Panc1 (cell line): ENCODE results near the gene PLXNA2. TPM values are rescaled to one million over a fixed set of nuclear protein-coding genes. Genes with fewer than 3 reads are reported as not detected.

Experiments used
- ATAC-seq: fragments of 200-7000 bp; cut with Tn5 transposase; 2 replicates; pipeline ENCODE4 v1.9.1; 2020; ENCODE audit warnings: mild to moderate bottlenecking, moderate library complexity
- BruUV-seq: library from RNA; stranded (reverse); fragments of 400-500 nt; replicated peaks from 2 replicates; lab custom pipeline; 2021; lab: Mats Ljungman, UMichigan
- CTCF ChIA-PET: fragments of 300-600 bp; sonication (Branson Sonifier 250); formaldehyde crosslinking; loops from one replicate; lab custom pipeline; 2022; ENCODE audit warnings: antibody characterized with exemption; lab: Charles Lee
- POLR2A ChIA-PET: fragments of 300-600 bp; sonication (Branson Sonifier 250); formaldehyde crosslinking; loops from one replicate; lab custom pipeline; 2022; ENCODE audit warnings: antibody characterized with exemption; lab: Charles Lee
- DNase-seq: peaks from one replicate; pipeline ENCODE4 v3.0.0-alpha.2; 2010; ENCODE audit warnings: low read depth, low spot score
- H3K27ac ChIP-seq: 2 replicates; pipeline ENCODE4 v1.5.1; 2011; ENCODE audit warnings: mild to moderate bottlenecking, low read length, inconsistent platforms
- H3K27me3 ChIP-seq: fragments of 200-500 bp; sonication (Bioruptor generic); 2 replicates; pipeline ENCODE4 v1.6.0; 2014; ENCODE audit warnings: low read length, inconsistent platforms; ENCODE audit not compliant: control insufficient read depth, insufficient read depth
- H3K36me3 ChIP-seq: fragments of 200-500 bp; sonication (Bioruptor generic); 2 replicates; pipeline ENCODE4 v1.5.1; 2014; ENCODE audit warnings: inconsistent platforms, mild to moderate bottlenecking, low read length, moderate library complexity; ENCODE audit not compliant: control insufficient read depth, insufficient read depth
- H3K4me1 ChIP-seq: 2 replicates; pipeline ENCODE4 v1.5.1; 2011; ENCODE audit warnings: inconsistent platforms, mild to moderate bottlenecking, low read length, moderate library complexity; ENCODE audit not compliant: control insufficient read depth, insufficient read depth
- H3K4me3 ChIP-seq, 2 experiments: 2 replicates each; pipeline ENCODE4 v1.5.1; 2011 to 2012; ENCODE audit warnings: low read depth in 2 of 2, low read length in 2 of 2, mild to moderate bottlenecking in 2 of 2, inconsistent platforms in 1 of 2, moderate library complexity in 1 of 2
- H3K9me3 ChIP-seq: fragments of 200-500 bp; sonication (Bioruptor generic); 2 replicates; pipeline ENCODE4 v1.5.1; 2014; ENCODE audit warnings: low read depth, mild to moderate bottlenecking, inconsistent platforms, low read length, moderate library complexity; ENCODE audit not compliant: control insufficient read depth, insufficient read depth
- POLR2AphosphoS5 ChIP-seq: IDR thresholded peaks from 2 replicates; pipeline ENCODE4 v1.6.1; 2012; ENCODE audit warnings: mild to moderate bottlenecking, low read depth, low read length, moderate library complexity
- SIN3A ChIP-seq: IDR thresholded peaks from 2 replicates; pipeline ENCODE4 v1.6.1; 2012; ENCODE audit warnings: low read depth, mild to moderate bottlenecking, low read length, moderate library complexity, borderline replicate concordance; ENCODE audit not compliant: insufficient read depth
- TCF7L2 ChIP-seq: IDR thresholded peaks from 2 replicates; pipeline ENCODE4 v1.6.1; 2011; ENCODE audit warnings: mild to moderate bottlenecking, low read depth, low read length, inconsistent platforms
- in situ Hi-C: cut with HindIII; loops from 2 replicates; pipeline ENCODE4 v1.10.0; 2016; ENCODE audit warnings: low sequenced_read_pairs, low pct_unique_long_range_greater_than_20kb
- intact Hi-C: fragments of 100-400 bp; cut with micrococcal nuclease; formaldehyde crosslinking; loops from one replicate; pipeline ENCODE4 v1.10.0; 2022; ENCODE audit not compliant: unreplicated experiment
- total RNA-seq: library from RNA; stranded (reverse); gene quantifications from one replicate; pipeline ENCODE4 v1.2.1, GENCODE V29; 2021; ENCODE audit not compliant: unreplicated experiment
- TF ChIP-seq, protein P1 (sequence below): fragments of 450-650 bp; IDR thresholded peaks from 2 replicates; pipeline ENCODE4 v1.5.1; 2017; ENCODE audit warnings: mild to moderate bottlenecking
- TF ChIP-seq, protein P2 (sequence below), 2 experiments: IDR thresholded peaks; 2 replicates each; pipeline ENCODE4 v1.6.1; 2011 to 2012; ENCODE audit warnings: low read depth in 2 of 2, control low read depth in 1 of 2, low read length in 1 of 2, mild to moderate bottlenecking in 1 of 2, moderate library complexity in 1 of 2; ENCODE audit not compliant: insufficient read depth in 1 of 2

Gene PLXNA2
- total RNA-seq, 1 experiment from 2014 or later = 0.98 TPM

GRCh38 chr1:207997486-207998268 lies 246.5 kb downstream of the PLXNA2 start:
- DNase-seq = peak; percentile 36
- ATAC-seq = peak; percentile 90
- in situ Hi-C loops (no loop called here), intact Hi-C loops (no loop called here)
- H3K4me1 ChIP-seq = no peaks in the 10 kb centered on the region
- H3K27ac ChIP-seq = no peak overlapping the region
- H3K36me3 ChIP-seq = no peaks in the 10 kb centered on the region
- no peak overlapping the region for H3K4me3 ChIP-seq
- CTCF ChIA-PET = interaction anchor here (0.6 kb wide), 1 partner anchor 81 kb away, joined by 3 read pairs; no protein-coding TSS in a partner anchor
- TF ChIP-seq, protein P1, sequence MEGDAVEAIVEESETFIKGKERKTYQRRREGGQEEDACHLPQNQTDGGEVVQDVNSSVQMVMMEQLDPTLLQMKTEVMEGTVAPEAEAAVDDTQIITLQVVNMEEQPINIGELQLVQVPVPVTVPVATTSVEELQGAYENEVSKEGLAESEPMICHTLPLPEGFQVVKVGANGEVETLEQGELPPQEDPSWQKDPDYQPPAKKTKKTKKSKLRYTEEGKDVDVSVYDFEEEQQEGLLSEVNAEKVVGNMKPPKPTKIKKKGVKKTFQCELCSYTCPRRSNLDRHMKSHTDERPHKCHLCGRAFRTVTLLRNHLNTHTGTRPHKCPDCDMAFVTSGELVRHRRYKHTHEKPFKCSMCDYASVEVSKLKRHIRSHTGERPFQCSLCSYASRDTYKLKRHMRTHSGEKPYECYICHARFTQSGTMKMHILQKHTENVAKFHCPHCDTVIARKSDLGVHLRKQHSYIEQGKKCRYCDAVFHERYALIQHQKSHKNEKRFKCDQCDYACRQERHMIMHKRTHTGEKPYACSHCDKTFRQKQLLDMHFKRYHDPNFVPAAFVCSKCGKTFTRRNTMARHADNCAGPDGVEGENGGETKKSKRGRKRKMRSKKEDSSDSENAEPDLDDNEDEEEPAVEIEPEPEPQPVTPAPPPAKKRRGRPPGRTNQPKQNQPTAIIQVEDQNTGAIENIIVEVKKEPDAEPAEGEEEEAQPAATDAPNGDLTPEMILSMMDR = peak; percentile 90
- no peak for TF ChIP-seq POLR2AphosphoS5
- no peak for TF ChIP-seq SIN3A
- TF ChIP-seq, protein P2, sequence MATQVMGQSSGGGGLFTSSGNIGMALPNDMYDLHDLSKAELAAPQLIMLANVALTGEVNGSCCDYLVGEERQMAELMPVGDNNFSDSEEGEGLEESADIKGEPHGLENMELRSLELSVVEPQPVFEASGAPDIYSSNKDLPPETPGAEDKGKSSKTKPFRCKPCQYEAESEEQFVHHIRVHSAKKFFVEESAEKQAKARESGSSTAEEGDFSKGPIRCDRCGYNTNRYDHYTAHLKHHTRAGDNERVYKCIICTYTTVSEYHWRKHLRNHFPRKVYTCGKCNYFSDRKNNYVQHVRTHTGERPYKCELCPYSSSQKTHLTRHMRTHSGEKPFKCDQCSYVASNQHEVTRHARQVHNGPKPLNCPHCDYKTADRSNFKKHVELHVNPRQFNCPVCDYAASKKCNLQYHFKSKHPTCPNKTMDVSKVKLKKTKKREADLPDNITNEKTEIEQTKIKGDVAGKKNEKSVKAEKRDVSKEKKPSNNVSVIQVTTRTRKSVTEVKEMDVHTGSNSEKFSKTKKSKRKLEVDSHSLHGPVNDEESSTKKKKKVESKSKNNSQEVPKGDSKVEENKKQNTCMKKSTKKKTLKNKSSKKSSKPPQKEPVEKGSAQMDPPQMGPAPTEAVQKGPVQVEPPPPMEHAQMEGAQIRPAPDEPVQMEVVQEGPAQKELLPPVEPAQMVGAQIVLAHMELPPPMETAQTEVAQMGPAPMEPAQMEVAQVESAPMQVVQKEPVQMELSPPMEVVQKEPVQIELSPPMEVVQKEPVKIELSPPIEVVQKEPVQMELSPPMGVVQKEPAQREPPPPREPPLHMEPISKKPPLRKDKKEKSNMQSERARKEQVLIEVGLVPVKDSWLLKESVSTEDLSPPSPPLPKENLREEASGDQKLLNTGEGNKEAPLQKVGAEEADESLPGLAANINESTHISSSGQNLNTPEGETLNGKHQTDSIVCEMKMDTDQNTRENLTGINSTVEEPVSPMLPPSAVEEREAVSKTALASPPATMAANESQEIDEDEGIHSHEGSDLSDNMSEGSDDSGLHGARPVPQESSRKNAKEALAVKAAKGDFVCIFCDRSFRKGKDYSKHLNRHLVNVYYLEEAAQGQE (IDR thresholded peaks at IDR 0.05; ENCODE audit: insufficient read depth in 1 of 2, low read depth in 2 of 2, low read length in 1 of 2) = no peak
- no peak for TF ChIP-seq TCF7L2
- H3K27me3 ChIP-seq = no peaks in the 10 kb centered on the region; the same call in none of the 2 replicates
- no peaks in the 10 kb centered on the region for H3K9me3 ChIP-seq
- POLR2A ChIA-PET = no interaction called here
- no TSS peak for BruUV-seq

- H3K36me3 ChIP-seq = no peaks in the 10 kb centered on the region
- no peak overlapping the region for H3K27ac ChIP-seq
- ATAC-seq = no peak
- no peaks in the 10 kb centered on the region for H3K4me1 ChIP-seq
- in situ Hi-C loops (no loop called here), intact Hi-C loops (no loop called here)
- ChIA-PET CTCF (interaction anchor here (0.6 to 0.7 kb wide), 2 partner anchors 26 to 1766 kb away, joined by 3 to 4 read pairs; no protein-coding TSS in a partner anchor), POLR2A (no interaction called here)
- no peaks in the 10 kb centered on the region for H3K9me3 ChIP-seq
- no peak for TF ChIP-seq POLR2AphosphoS5
- TF ChIP-seq TCF7L2 = no peak
- TF ChIP-seq, protein P2 (IDR thresholded peaks at IDR 0.05; ENCODE audit: insufficient read depth in 1 of 2, low read depth in 2 of 2, low read length in 1 of 2) = no peak
- TF ChIP-seq, protein P1 = no peak
- no peaks in the 10 kb centered on the region; the same call in none of the 2 replicates for H3K27me3 ChIP-seq
- no peak overlapping the region for H3K4me3 ChIP-seq
- DNase-seq = no peak
- BruUV-seq = no TSS peak
These were observed 247.5 kb downstream of the PLXNA2 start for GRCh38 chr1:207996636-207997035.
